Measurements from ENCODE around the gene SLC25A36.

DNA sequence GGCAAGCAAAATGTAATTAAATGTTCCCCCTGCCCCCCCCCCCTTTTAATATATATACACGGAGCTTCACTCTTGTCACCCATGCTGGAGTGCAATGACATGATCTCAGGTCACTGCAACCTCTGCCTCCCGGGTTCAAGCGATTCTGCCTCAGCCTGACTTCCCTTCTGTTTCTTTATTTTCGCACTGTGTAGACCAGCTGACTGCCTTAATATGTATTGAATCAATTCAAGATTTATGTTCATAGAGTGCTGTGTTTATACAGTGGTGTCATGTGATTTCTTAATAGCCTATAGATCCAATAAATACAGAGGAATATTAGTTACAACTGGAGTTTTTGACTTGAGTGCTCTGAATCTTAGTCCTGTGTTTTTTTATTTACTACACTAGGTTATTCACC is 39.0 kb downstream of the SLC25A36 start:
- TF ChIP-seq, protein P1, sequence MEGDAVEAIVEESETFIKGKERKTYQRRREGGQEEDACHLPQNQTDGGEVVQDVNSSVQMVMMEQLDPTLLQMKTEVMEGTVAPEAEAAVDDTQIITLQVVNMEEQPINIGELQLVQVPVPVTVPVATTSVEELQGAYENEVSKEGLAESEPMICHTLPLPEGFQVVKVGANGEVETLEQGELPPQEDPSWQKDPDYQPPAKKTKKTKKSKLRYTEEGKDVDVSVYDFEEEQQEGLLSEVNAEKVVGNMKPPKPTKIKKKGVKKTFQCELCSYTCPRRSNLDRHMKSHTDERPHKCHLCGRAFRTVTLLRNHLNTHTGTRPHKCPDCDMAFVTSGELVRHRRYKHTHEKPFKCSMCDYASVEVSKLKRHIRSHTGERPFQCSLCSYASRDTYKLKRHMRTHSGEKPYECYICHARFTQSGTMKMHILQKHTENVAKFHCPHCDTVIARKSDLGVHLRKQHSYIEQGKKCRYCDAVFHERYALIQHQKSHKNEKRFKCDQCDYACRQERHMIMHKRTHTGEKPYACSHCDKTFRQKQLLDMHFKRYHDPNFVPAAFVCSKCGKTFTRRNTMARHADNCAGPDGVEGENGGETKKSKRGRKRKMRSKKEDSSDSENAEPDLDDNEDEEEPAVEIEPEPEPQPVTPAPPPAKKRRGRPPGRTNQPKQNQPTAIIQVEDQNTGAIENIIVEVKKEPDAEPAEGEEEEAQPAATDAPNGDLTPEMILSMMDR (IDR thresholded peaks at IDR 0.05; ENCODE audit: low read depth, low read length), result no peak
- no peak for TF ChIP-seq EZH2phosphoT487 (IDR thresholded peaks at IDR 0.05; ENCODE audit: low read depth)

Data from OCI-LY3 (cell line).